ENCODE results near the gene AGAP1. TPM values are rescaled to one million over a fixed set of nuclear protein-coding genes. Genes with fewer than 3 reads are reported as not detected.

AGAP1 gene
- total RNA-seq, 6 experiments from 2014 or later, result 8.1 to 11.2 (median 9.8) TPM

DNA sequence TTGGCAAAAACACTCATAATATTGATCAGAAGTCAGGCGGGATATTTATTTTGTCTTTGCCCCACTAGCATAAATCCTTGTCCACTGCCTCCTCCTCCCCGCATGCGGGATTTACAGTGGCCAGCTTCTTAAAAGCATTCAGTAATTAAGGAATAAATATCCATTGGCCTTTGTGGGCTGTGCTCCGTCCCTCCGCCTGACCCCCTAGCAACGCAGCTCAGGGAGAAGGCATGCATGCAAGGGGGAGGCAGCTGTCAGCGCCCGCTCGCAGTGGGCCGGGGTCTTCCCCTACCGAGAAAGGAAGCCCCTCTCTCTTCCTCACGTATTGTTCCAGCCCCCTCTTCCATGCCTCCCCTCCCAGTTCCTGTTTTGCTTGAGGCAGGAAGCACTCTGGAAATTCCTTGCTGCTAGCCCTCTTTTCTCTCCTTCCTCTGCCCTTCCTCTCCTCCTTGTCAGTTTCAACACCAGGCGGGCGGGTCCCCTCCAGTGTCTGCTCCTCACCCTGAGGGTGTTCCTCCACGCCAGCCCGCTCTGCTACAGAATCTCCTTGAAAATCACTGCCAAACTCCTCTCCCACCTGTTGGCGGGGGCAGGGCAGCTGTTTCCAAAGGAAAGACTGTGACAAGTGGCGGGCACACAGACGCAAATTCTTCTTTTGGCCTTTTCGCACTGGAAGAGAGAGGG is 614.2 kb downstream of the AGAP1 start:
- H3K4me1 ChIP-seq, result no peaks in the 10 kb centered on the region
- WGBS (ENCODE audit: insufficient coverage, low coverage, low lambda C conversion rate, missing lambda C conversion rate), result 43% methylated on average over 12 of the region's 20 CpGs
- DNase-seq, result peak in 1 of 3 donors; percentile 53
- TF ChIP-seq POLR2A (IDR thresholded peaks at IDR 0.05), result no peak
- no peak for TF ChIP-seq CTCF (IDR thresholded peaks at IDR 0.05)
- H3K27me3 ChIP-seq, result no peaks in the 10 kb centered on the region
- ATAC-seq, result peak in 3 of 4 donors; percentile 17 to 28 (median 25)
- H3K4me3 ChIP-seq, result no peak overlapping the region
- H3K36me3 ChIP-seq, result no peaks in the 10 kb centered on the region
- H3K27ac ChIP-seq, result no peak overlapping the region
- intact Hi-C loops (cut with DNase I), result no loop called here
- no peaks in the 10 kb centered on the region for H3K9me3 ChIP-seq

DNA sequence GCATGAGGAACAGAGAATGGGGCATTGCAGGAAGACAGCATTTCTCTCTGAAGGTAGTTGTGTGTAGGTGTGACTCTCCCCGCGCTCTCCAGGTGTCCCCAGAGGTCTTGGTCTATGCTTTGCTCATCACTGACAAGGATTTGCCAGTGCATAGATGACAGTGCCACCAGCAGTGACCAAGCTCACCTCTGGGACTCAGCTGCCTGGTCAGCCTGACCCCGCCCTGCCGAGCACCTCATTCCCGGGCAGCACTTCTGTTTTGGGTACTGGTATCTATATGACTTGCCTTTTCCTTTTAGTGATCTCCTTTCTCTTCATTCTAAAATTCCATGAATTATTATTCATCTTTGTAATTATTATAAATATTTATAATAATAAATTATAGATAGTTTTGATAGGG is 615.2 kb downstream of the AGAP1 start:
- 91% methylated on average over 4 of the region's 5 CpGs for WGBS (ENCODE audit: insufficient coverage, low coverage, low lambda C conversion rate, missing lambda C conversion rate)
- DNase-seq (peak in 1 of 3 donors; percentile 7), ATAC-seq (no peak)
- H3K9me3 ChIP-seq, result no peaks in the 10 kb centered on the region
- H3K27me3 ChIP-seq, result no peaks in the 10 kb centered on the region
- H3K36me3 ChIP-seq, result no peaks in the 10 kb centered on the region
- TF ChIP-seq CTCF (IDR thresholded peaks at IDR 0.05), result no peak
- no peak for TF ChIP-seq POLR2A (IDR thresholded peaks at IDR 0.05)
- no peak overlapping the region for H3K27ac ChIP-seq
- H3K4me1 ChIP-seq, result no peaks in the 10 kb centered on the region
- intact Hi-C loops (cut with DNase I), result no loop called here
- H3K4me3 ChIP-seq, result no peak overlapping the region

DNA sequence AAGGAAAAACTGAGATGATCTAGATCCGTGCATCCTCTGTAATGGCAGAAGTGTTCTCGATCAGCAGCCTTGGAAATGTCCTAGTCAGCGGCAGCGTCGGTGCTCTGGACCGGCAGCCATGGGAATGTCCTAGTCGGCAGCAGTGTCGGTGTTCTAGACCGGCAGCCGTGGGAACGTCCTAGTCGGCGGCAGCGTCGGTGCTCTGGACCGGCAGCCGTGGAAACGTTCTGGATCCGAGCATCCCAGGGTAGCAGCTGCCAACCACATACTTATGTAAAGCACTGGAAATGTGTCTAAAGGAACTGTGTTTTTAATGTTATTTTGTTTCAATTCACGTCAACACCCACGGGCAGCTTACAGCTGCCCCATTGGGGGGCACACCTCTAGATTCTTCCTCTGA is 615.6 kb downstream of the AGAP1 start:
- Histone ChIP-seq H3K4me1 (no peaks in the 10 kb centered on the region), H3K27me3 (no peaks in the 10 kb centered on the region), H3K27ac (no peak overlapping the region), H3K36me3 (no peaks in the 10 kb centered on the region), H3K4me3 (no peak overlapping the region), H3K9me3 (no peaks in the 10 kb centered on the region)
- ATAC-seq (no peak), DNase-seq (peak in 1 of 3 donors; percentile 31)
- WGBS (ENCODE audit: insufficient coverage, low coverage, low lambda C conversion rate, missing lambda C conversion rate), result 85% methylated on average over 7 of the region's 21 CpGs
- TF ChIP-seq CTCF (IDR thresholded peaks at IDR 0.05) (no peak), POLR2A (IDR thresholded peaks at IDR 0.05) (no peak)
- intact Hi-C loops (cut with DNase I), result no loop called here

DNA sequence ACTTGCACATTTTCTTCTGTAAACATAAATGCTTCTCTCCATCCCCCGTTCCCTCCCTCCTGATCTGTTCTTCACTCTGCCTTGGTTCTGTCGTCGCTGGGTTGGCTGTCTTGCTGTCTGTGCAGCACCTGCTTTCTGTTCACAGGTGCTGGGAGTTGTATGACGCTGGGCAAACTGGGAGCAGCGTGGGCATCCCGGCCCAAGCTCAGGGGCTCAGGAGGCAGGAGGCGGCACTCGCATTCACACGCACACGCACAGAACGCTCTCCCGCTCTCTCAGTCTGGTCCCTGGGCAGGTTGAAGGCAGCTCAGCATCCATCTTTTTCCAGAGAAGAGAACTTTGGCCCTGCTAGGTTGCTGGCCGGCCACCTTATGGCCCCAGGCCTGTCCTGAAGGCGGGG is 618.6 kb downstream of the AGAP1 start:
- peak in 1 of 3 donors; percentile 30 for DNase-seq
- no peak overlapping the region for H3K27ac ChIP-seq
- H3K9me3 ChIP-seq, result no peaks in the 10 kb centered on the region
- no peaks in the 10 kb centered on the region for H3K36me3 ChIP-seq
- TF ChIP-seq POLR2A (IDR thresholded peaks at IDR 0.05) (no peak), CTCF (IDR thresholded peaks at IDR 0.05) (no peak)
- intact Hi-C loops (cut with DNase I), result no loop called here
- 78% methylated on average over 8 of the region's 14 CpGs for WGBS (ENCODE audit: insufficient coverage, low coverage, low lambda C conversion rate, missing lambda C conversion rate)
- ATAC-seq, result no peak
- no peaks in the 10 kb centered on the region for H3K27me3 ChIP-seq
- no peak overlapping the region for H3K4me3 ChIP-seq
- no peaks in the 10 kb centered on the region for H3K4me1 ChIP-seq

Data from right lobe of liver (tissue), 6 donors.